CD4-positive, alpha-beta T cell treated with Interleukin-12 subunit alpha and Interleukin-12 subunit beta, for 1 hour (primary cell): ENCODE results near the gene KMT2C.

Experiments
- DNase-seq: peaks from one replicate; pipeline ENCODE4 v3.0.0-alpha.2; 2020

KMT2C gene

GRCh38 chr7:152090747-152091146 is 345.1 kb downstream of the KMT2C start:
- no peak for DNase-seq

- DNase-seq, result no peak
Observed at GRCh38 chr7:152089183-152089582, 346.6 kb downstream of the KMT2C start.

GRCh38 chr7:152086513-152086912 is 349.3 kb downstream of the KMT2C start:
- DNase-seq, result no peak

GRCh38 chr7:152085131-152085530 is 350.7 kb downstream of the KMT2C start:
- DNase-seq, result no peak
